ENCODE results near the gene MCOLN1. TPM values are rescaled to one million over a fixed set of nuclear protein-coding genes. Genes with fewer than 3 reads are reported as not detected.

MCOLN1 gene
- total RNA-seq, 2 donors from 2014 or later, result 11.2 to 13.0 TPM

DNA sequence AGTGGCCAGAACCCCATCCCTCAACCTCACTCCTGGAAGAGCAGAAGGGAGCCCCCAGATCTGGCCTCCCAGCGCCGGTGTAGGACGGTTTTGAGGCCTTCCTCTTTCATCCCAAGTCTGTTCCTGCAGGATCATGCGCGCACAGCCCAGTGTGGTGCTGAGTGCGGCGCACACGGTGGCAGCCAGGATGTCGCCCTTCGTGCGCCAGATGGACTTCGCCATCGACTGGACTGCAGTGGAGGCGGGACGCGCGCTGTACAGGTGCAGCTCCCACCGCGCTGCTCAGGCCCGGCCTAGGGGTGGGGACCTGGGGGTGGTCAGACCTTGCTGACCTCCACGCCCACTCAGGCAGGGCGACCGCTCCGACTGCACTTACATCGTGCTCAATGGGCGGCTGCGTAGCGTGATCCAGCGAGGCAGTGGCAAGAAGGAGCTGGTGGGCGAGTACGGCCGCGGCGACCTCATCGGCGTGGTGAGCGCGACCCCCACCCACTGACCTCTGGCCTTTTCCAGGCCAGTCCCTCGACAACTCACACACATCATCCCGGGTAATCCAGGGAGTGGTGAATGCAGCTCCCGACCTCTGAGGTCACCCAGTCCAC, 27.8 kb downstream of the MCOLN1 start:
- DNase-seq (ENCODE audit: low spot score), result no peak
- peaks cover 30% of the 10 kb centered on the region for H3K36me3 ChIP-seq

DNA sequence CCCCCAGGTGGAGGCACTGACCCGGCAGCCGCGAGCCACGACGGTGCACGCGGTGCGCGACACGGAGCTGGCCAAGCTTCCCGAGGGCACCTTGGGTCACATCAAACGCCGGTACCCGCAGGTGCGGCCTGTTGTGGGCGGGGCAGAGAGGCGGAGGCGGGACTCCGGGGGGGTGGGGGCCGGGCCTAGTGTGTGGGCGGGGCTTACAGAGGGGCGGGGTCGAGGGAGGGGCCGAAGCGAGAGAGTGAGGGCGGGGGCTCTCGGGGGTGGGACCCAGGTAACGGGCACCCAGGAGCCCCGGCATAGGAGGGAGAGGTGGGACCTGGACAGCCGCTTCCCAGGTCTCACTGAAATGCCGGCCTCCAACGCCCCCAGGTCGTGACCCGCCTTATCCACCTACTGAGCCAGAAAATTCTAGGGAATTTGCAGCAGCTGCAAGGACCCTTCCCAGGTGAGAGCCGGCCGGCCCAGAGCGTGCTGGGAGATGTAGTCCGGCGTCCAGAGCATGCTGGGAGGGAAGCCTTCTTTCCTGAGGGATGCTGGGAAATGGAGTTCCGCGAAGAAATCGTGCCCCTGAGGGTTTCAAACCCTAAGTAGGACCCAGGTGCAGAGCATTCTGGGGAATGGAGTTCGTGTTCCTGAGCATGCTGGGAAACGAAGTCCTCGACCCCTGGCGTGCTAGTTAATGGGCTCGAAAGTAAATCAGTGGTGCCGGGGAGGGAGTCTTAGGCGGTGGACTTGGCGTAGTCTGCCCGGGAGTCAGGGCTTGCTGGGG, 28.8 kb downstream of the MCOLN1 start:
- DNase-seq (ENCODE audit: low spot score), result no peak
- Histone ChIP-seq H3K36me3 (peaks cover 36% of the 10 kb centered on the region), H3K4me3 (peak overlapping the region; percentile 27 to 38), H3K27me3 (no peaks in the 10 kb centered on the region), H3K9me3 (no peaks in the 10 kb centered on the region), H3K4me1 (peaks cover 0 to 4% of the 10 kb centered on the region in 2 donors), H3K27ac (peak overlapping the region in 1 of 2 donors; percentile 2)
- TF ChIP-seq, protein P1, sequence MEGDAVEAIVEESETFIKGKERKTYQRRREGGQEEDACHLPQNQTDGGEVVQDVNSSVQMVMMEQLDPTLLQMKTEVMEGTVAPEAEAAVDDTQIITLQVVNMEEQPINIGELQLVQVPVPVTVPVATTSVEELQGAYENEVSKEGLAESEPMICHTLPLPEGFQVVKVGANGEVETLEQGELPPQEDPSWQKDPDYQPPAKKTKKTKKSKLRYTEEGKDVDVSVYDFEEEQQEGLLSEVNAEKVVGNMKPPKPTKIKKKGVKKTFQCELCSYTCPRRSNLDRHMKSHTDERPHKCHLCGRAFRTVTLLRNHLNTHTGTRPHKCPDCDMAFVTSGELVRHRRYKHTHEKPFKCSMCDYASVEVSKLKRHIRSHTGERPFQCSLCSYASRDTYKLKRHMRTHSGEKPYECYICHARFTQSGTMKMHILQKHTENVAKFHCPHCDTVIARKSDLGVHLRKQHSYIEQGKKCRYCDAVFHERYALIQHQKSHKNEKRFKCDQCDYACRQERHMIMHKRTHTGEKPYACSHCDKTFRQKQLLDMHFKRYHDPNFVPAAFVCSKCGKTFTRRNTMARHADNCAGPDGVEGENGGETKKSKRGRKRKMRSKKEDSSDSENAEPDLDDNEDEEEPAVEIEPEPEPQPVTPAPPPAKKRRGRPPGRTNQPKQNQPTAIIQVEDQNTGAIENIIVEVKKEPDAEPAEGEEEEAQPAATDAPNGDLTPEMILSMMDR (IDR thresholded peaks at IDR 0.05), result no peak

More for the DNA sequence above, 27.8 kb downstream of the MCOLN1 start:
- H3K27ac ChIP-seq, result no peak overlapping the region
- TF ChIP-seq, protein P1 (IDR thresholded peaks at IDR 0.05), result no peak
- peaks cover 0 to 4% of the 10 kb centered on the region in 2 donors for H3K4me1 ChIP-seq
- H3K4me3 ChIP-seq, result no peak overlapping the region
- no peaks in the 10 kb centered on the region for H3K9me3 ChIP-seq
- no peaks in the 10 kb centered on the region for H3K27me3 ChIP-seq

DNA sequence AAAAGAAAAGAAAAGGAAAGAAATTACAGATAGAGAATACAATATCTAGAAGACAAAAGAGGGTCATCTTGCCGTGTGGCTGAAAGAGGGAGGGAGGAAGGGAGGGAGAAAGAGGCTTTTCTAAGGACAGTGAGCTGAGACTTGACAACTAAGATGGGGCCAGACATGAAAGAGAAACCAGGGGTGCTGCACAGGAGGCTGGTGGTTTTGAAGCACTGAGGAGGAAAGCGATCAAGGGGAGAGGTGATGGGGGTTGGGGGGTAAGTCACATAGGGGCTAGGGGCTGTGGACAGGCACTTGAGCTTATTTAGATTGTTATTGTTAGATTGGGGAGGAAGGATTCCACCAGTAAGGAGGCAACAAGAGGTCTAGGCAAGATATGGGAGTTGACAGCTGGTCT, 30.4 kb downstream of the MCOLN1 start:
- H3K9me3 ChIP-seq, result no peaks in the 10 kb centered on the region
- peaks cover 0 to 4% of the 10 kb centered on the region in 2 donors for H3K4me1 ChIP-seq
- no peak overlapping the region for H3K4me3 ChIP-seq
- peaks cover 51% of the 10 kb centered on the region for H3K36me3 ChIP-seq
- DNase-seq (ENCODE audit: low spot score), result no peak
- TF ChIP-seq, protein P1 (IDR thresholded peaks at IDR 0.05), result no peak
- no peak overlapping the region for H3K27ac ChIP-seq
- no peaks in the 10 kb centered on the region for H3K27me3 ChIP-seq

DNA sequence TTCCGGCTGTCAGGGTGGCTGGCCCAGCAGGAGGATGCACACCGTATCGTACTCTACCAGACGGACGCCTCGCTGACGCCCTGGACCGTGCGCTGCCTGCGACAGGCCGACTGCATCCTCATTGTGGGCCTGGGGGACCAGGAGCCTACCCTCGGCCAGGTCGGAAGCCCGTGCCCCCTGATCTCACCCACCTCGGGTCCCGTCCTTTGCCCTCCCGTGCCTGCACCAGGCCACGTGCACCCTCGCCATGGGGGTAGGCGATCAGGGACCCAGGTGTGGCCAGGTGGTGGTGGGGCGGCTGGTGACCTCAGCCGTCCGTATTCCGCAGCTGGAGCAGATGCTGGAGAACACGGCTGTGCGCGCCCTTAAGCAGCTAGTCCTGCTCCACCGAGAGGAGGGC, 32.1 kb downstream of the MCOLN1 start:
- H3K4me1 ChIP-seq, result peaks cover 0 to 4% of the 10 kb centered on the region in 2 donors

DNA sequence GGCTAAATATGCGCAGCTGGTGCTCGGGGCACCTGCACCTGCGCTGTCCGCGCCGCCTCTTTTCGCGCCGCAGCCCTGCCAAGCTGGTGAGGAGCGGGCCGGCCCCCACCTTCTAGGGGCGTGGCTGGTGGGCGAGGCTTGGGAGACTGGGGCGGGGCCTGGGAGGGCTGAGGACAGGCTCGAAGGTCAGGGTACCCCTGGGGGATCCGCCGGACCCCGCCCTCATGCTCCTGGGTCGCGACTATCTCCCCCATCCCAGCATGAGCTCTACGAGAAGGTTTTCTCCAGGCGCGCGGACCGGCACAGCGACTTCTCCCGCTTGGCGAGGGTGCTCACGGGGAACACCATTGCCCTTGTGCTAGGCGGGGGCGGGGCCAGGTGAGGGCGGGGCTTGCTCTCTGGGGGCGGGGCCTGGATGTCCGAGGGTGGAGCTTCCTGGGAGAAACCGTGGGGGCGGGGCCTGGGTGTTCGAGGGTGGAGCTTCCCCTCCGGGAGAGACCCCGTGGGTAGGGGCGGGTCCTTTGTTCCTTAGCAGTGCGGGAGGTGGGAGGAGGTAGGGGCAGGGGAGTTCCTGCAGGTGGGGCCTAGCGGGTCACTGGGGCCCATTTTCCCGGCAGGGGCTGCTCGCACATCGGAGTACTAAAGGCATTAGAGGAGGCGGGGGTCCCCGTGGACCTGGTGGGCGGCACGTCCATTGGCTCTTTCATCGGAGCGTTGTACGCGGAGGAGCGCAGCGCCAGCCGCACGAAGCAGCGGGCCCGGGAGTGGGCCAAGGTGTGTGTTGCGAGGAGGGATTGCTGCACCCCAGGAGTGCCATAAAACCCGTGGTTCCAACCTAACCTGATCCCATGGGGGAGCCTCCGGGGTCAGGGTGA, 32.8 kb downstream of the MCOLN1 start:
- DNase-seq (ENCODE audit: low spot score), result no peak
- H3K36me3 ChIP-seq, result peaks cover 66% of the 10 kb centered on the region
- H3K4me3 ChIP-seq, result no peak overlapping the region
- H3K4me1 ChIP-seq, result peaks cover 0 to 4% of the 10 kb centered on the region in 2 donors
- H3K9me3 ChIP-seq, result no peaks in the 10 kb centered on the region
- H3K27ac ChIP-seq, result no peak overlapping the region
- TF ChIP-seq, protein P1 (IDR thresholded peaks at IDR 0.05), result no peak
- no peaks in the 10 kb centered on the region for H3K27me3 ChIP-seq

More for the DNA sequence above, 32.1 kb downstream of the MCOLN1 start:
- no peaks in the 10 kb centered on the region for H3K27me3 ChIP-seq
- no peak overlapping the region for H3K4me3 ChIP-seq
- H3K9me3 ChIP-seq, result no peaks in the 10 kb centered on the region
- TF ChIP-seq, protein P1 (IDR thresholded peaks at IDR 0.05), result no peak
- no peak overlapping the region for H3K27ac ChIP-seq
- peaks cover 66% of the 10 kb centered on the region for H3K36me3 ChIP-seq
- no peak for DNase-seq (ENCODE audit: low spot score)
